Measurements from ENCODE around the gene SRSF4.
"Not testable (repeated sequence)": the region's sequence is repeated elsewhere in the genome, so short reads cannot be mapped to it uniquely, and the experiment has no call there.

Gene SRSF4

DNA sequence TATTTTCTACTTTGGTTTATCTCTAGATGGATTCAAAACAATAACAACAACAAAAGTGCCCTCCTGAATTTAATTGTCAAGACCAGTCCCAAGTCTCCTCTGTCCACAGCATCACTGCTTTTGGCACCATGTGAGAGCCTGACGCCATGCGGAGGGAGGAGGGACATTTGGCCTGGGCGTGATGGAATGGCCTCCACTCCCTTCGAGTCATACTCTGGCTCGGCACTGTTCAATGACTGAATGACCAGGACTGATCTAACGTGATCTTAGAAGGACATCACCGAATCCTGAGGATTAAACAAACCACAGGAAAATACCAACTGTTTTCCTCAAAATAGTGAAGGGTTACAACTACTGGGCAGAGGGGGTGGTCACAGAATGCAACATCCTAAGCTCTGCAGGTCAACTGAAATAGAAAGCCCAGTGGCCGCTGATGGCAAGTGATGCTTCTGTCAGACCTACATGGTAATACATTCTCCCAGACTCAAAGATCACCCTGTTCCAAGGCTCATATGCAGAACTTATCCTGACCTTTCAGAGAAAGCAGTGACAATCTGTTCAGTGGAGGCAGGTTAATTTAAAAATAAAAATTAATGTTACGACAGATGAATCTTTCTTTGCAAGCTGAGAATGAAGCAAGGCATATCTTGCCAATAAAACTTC lies 19.1 kb downstream of the SRSF4 start:
- DNase-seq = no peak

DNA sequence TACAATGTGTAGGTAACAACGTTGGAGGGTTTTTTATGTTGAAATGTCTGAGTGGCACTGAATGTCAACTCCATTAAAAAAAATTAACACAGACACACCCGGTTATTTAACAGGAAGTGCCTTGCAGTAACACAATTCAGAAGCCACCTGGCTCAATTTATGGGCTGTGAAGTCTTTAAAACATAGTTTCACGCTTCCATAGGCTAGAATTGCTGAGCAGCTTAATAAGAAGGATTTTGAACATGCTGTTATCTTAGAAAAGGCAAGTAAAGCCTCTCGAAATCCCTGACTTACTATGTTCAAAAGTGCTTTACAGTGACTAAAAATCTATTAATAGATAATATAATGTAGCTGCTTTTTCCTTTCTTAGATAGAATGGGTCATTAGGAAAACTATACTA lies 19.7 kb downstream of the SRSF4 start:
- no peak for DNase-seq

DNA sequence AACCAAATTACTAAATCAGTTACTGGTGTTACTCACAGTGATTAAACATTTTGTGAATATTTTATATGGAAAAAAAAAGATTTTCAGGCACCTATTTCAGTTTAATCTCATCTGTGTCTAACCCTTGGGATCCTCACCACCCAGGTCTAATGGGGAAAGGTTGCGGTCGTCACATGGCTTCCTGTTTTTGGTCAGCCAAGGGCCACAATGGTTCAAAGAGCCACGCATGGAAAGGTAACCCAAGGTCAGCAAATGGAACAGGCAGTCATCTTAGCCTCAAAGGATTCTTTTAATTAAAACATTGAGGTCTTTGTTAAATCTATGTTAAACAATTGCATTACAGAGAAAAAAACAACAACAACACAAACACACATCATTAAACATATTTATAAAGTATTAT lies 21.9 kb downstream of the SRSF4 start:
- no peak for DNase-seq

DNA sequence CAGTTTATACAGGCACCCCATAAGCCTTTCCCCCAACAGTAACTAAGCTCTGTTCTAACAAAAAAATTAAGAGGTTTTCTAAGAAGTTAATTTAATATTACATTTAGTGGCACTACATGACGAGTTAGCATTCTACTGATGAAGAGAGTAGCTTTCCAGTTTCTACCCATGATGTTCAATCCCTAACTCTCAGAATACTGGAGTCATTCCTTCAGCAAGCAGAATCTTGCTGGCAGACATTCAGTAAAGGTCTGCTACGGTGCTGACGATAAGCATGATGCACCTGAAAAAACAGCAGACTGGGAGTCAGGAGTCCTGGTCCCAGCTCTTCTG lies 24.5 kb downstream of the SRSF4 start:
- no peak for DNase-seq

- no peak for DNase-seq
Observed at GRCh38 chr1:29156543-29157268, 25.0 kb downstream of the SRSF4 start.

- DNase-seq = no peak
Observed at GRCh38 chr1:29152046-29152805, 29.5 kb downstream of the SRSF4 start.

- not testable (repeated sequence) for DNase-seq
Observed at GRCh38 chr1:29150346-29150745, 31.4 kb downstream of the SRSF4 start.

DNA sequence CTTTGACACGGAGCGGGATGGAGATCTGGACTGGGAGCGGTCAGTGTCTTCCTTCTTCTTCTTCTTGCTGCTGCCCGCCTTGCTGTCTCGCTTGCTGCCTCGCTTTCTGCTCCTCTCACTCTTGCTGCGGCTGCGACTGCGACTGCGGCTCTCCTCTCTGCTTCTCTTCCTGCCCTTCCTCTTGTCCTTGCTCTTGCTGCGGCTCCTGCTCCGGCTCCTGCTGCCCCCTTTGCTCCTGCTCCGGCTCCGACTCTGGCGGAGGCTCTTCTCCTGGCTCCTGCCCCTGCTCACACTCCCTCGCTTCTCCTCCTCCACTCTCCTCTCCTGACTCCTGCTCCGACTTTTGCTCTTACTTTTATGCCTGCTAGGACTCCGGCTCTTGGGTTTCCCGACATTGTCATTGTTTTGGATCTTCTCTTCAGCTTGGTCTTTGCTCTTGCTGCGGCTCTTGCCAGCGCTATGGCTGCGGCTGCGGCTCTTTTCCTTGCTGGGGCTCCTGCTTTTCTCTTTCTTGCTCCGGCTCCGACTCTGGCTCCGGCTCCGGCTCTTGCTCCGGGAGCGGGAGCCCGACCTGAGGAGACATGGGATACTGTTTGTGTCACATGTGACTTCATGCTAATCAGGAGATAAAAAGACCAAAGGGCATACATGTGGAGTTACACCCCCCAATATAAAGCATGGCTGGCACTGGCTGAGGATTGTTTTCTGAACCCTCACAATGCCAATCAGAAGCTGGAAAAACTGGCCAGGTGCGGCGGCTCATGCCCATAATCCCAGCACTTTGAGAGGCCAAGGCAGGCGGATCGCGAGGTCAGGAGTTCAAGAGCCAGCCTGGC lies 32.8 kb downstream of the SRSF4 start:
- no peak for DNase-seq

DNA sequence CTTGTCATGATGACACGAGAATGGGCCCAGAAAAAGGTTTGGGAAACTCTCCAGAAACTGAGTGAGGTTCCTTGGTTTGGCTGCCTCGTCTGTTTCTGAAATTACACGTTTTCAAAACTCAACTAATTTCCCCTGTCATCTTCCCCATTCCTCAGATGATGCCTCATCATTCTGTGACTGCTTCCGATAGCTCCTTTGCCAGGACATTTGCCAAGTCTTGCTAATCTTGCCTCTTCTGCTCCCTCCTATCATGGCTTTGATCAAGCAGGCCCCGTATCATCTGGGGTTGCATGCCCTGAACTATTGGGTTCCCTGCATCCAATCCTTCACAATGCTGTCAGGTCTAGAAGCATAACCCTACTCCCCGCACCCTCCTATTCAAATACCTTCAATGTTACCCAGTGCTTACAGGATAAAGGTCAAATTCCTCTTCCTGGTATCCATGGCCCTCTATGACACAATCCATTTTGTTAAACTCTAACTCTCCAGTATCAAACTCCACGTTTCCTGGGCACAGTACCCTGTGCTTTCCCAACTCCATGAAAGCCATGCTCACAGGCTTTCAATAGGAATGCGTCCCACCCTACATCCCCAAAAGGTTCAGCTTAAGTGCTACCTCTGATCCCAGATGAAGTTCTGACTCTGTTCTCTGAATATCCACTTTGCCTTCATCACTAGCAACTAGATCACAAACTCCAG lies 35.8 kb downstream of the SRSF4 start:
- DNase-seq = no peak

DNA sequence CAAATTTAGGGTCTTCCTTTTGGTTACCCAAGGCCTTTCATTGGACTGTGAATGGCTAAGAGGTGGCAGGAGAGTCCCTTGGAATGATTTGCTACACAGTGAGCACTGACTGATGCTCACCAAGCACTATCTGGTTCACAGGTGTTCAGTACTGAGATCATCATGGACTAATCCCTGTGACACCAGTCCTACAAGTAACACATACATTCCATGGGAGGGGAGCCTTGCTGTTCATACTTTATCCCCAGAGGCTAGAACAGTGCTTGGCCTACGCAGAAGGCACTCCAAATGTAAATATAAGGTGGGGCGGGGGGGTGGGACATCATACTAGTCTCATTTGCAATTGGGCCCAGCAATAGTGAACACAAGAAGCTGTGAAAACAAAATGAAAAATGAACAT lies 37.5 kb downstream of the SRSF4 start:
- DNase-seq = no peak

DNA sequence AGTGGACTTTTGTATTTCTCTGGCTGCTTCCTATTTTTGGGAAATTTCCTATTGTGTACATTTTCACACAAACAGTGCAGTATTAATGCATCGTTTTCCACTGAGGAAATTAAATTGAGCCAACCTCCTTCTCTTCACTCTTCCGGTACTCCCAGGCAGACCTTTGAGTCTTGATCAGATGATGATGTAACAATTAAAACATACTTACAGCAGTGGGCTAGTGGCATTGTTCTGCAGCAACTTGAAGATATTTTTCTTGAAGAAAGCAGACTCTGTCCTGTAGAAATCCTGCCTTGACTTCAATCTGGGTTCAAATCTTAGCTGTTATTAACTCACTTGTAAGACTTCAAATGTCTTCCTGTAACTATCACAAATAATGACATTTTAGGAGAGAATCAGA lies 39.0 kb downstream of the SRSF4 start:
- no peak for DNase-seq

GRCh38 chr1:29136391-29136915 lies 45.2 kb downstream of the SRSF4 start:
- DNase-seq = no peak

DNA sequence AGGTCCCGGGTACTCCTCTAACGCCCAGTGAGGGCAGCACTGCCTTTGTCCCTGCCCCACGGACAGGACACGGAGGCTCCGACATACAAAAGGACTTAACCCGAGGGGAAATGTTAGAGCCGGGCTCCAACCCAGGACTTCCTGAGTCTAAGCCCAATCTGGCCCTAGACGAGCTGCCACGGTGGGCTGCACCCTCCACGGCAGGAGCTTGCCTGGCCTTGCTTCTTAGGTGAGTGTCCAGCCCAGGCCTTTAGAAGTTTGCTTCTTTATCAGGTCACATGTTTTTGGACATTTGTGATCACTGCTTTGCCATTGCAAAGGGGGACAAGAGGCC lies 47.0 kb downstream of the SRSF4 start:
- DNase-seq = no peak

DNA sequence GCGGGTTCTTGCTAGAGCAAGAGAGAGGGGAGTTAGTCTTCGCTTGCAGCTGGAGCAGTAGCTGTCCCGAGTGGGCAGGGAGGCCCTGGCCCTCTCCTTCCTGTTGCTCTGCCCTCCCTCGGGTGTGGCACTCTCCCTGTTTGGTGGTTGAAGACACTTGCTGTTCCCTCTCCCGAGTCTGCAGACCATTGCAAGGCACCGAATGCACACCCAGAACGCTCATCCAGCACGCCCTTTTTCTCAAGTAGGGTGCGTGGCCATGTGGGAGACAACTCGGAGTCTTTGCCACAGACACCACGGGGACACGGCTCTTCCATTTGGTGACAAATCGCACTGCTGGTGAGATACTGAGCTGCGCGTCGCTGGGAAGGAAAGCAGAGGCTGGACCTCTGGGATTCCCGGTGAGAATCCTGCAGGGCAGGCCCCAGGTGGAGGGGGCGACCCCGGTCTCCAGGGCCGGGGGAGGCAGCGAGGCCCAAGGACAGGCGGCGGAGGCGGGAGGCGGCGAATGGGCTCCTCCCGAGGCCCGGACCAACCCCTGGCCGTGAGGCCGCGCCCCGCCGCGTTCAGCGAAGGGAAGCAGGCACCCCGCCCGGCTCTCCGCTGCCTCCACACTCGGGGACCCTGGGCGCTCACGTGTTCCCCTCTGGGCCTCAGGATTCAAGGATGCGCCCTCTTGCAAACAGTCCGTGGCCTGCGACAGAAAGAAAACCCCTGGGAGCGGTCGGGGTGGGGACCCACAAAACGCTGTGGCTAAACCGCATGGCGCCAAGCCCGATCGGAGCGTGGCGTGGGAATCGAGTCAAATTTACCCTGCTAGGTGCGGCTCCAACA lies 47.6 kb downstream of the SRSF4 start:
- no peak for DNase-seq

GRCh38 chr1:29131056-29131455 lies 50.6 kb downstream of the SRSF4 start:
- not testable (repeated sequence) for DNase-seq

GRCh38 chr1:29129916-29130315 lies 51.8 kb downstream of the SRSF4 start:
- DNase-seq = no peak

GRCh38 chr1:29128739-29129138 lies 53.0 kb downstream of the SRSF4 start:
- DNase-seq = no peak

DNA sequence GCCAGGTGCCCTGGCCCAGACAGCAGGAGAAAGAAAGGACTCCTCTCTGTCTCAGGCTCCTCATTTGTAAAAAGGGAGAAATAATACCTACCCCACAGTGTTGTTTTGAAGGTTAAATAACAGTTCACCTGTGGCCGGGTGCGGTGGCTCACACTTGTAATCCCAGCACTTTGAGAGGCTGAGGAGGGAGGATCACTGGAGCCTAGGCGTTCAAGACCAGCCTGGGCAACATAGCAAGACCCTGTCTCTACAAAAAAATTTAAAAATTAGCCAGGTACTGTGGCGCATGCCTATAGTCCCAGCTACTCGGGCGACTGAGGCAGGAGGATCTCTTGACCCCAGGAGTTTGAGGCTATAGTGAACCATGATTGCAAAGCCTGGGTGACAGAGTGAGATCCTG lies 55.5 kb downstream of the SRSF4 start:
- no peak for DNase-seq

DNA sequence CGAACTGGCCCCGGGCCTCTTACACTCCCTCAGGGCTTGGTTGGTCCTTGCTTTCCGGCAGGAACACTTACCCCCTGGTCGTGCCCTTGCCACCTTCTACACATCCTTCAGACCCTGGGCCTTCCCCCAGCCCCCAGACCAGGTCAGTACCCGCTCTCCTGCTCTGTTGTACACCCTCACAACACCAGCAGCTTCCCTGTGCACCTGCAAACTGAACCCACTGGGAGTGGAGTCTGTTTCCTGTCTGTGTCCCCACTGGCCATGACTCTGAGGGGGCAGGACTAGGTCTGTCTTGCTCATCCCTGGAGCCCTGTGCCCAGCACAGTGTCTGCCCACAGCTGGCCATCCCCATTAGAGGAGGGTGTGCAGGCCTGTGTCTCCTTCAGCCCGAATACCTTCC lies 55.9 kb downstream of the SRSF4 start:
- no peak for DNase-seq

DNA sequence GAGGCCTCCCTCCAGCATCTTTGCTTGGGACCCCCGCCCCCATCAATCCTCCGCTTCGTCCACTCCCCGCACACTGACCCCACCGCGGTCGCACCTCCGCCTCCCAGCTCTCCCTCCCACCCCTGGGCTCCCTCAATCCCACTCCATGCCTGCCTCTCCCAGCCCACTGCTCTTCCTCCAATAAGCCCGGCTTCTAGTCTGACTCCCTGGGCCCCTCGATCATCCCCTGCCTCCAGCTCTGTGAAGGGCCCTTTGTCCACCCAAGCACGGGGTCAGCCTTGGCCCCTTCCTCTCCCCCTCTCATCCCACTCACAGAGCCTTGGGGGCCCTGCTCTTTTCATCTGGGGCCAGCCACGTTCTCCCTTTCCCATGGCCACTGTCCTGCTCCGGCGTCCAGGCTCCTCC lies 56.5 kb downstream of the SRSF4 start:
- DNase-seq = no peak
